GM21825 (cell line): Measurements from ENCODE around the gene RPAP2.

Source experiments
- ATAC-seq: cut with Tn5 transposase; IDR thresholded peaks from one replicate; pipeline ENCODE4 v1.9.1; 2021; ENCODE audit warnings: mild to moderate bottlenecking, moderate library complexity; ENCODE audit not compliant: unreplicated experiment

RPAP2 gene

GRCh38 chr1:92445865-92446264 lies 147.0 kb downstream of the RPAP2 start:
- no peak for ATAC-seq

GRCh38 chr1:92446546-92446945 lies 147.7 kb downstream of the RPAP2 start:
- no peak for ATAC-seq

DNA sequence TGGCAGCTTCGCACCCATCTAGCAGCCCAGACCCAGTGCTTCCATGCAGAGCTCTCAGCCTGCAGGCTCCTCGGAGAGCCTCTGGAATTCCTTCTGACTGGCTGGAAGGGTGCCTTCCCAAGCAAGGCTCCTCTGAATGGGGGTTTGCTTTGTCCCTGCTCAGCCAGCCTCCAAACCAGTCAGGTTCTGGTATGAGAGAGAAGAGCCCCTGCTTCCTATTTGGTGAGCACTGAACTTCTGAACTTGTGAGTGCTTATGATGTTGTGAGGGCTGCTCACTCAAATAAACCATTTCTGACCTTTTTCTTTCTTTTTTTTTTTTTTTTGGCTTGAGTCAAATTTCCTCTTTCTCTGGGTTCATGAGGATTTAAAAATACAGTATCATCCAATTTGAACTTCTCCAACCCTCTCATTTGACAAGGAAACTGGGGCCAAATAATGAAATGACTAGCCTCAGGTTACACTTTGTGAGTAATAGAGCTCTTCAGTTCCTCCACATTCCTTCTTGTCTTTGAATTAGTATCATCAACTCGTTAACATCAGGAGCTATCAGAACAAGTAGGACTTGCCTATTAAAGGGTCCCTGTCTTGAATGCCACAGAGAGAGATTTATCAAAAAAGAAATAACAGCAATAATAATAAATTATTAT lies 148.3 kb downstream of the RPAP2 start:
- no peak for ATAC-seq

DNA sequence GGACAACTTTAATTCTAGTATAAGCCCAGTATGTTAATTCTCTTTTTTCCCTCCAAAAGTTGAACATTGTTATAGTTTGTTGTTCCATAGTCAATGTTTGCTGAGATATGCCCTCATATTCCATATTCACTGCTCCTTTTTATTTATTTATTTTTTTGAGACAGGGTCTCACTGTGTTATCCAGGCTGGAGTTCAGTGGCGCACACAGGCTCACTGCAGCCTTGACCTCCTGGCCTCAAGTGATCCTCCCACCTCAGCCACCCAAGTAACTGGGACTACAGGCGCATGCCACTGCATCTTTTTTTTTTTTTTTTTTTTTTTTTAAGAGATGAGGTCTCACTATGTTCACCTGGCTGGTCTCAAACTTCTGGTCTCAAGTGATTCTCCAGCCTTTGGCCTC lies 149.1 kb downstream of the RPAP2 start:
- ATAC-seq, result no peak
